ENCODE data around the gene HAPLN2. TPM values are rescaled to one million over a fixed set of nuclear protein-coding genes. Genes with fewer than 3 reads are reported as not detected.
"Not testable (repeated sequence)": the region's sequence is repeated elsewhere in the genome, so short reads cannot be mapped to it uniquely, and the experiment has no call there.

Gene HAPLN2
- total RNA-seq, 4 donors from 2014 or later = 0.18 TPM; not detected in 3

DNA sequence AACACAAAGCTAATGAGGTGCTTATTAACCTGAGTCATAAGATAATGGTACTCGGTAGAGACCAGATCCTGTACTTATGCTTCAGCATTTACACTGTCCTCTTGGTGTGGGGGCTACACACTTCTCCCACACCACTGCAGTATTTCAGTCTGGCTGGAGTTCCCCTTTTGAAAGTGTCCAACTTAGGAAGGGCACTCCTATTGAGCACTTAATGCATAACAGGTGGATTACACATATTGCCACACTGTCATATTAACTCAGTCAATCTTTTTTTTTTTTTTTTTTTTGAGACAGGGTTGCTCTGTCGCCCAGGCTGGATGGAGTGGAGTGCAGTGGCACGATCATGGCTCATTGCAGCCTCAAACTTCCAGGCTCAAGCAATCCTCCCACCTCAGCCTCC lies 19.4 kb upstream of the HAPLN2 start:
- no peak for DNase-seq
- peaks cover 7 to 49% (median 9%) of the 10 kb centered on the region in 3 donors for H3K36me3 ChIP-seq
- TF ChIP-seq POLR2A (IDR thresholded peaks at IDR 0.05) = no peak
- TF ChIP-seq CTCF (IDR thresholded peaks at IDR 0.05) = peak in 2 of 6 experiments; percentile 8 to 49
- H3K27me3 ChIP-seq = no peaks in the 10 kb centered on the region
- 43 to 52% methylated on average over 2 to 3 of the region's 3 CpGs for WGBS, 2 donors
- no peak overlapping the region for H3K27ac ChIP-seq
- H3K4me1 ChIP-seq = peaks cover 17 to 31% (median 25%) of the 10 kb centered on the region in 3 donors
- H3K9me3 ChIP-seq = no peaks in the 10 kb centered on the region
- H3K4me3 ChIP-seq = no peak overlapping the region
- intact Hi-C loops (cut with DNase I) = loop anchor here (5.0 kb wide), 1 partner anchor 143 kb away; no protein-coding TSS in a partner anchor

DNA sequence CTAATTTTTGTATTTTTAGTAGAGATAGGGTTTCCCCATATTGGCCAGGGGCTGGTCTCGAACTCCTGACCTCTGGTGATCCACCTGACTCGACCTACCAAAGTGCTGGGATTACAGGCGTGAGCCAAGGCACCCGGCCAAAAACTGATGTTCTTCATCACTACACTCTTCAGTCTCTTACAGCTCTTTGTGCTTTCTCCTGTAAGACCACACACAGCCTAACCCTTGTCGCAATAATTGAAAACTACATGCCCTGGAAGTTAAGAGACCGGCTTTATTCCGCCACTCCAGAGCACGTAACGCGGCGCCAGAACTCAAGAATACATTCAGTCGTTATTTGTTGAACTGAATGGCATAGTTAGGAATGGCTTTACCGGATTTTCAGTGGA lies 18.5 kb upstream of the HAPLN2 start:
- no peak for DNase-seq
- peaks cover 1 to 39% (median 7%) of the 10 kb centered on the region in 3 donors for H3K36me3 ChIP-seq
- peak overlapping the region; percentile 71 to 87 (median 84) for H3K27ac ChIP-seq
- intact Hi-C loops (cut with DNase I) = loop anchor here (5.0 kb wide), 1 partner anchor 143 kb away; no protein-coding TSS in a partner anchor
- no peaks in the 10 kb centered on the region for H3K27me3 ChIP-seq
- no peaks in the 10 kb centered on the region for H3K9me3 ChIP-seq
- no peak for TF ChIP-seq CTCF (IDR thresholded peaks at IDR 0.05)
- no peak for TF ChIP-seq POLR2A (IDR thresholded peaks at IDR 0.05)
- H3K4me3 ChIP-seq = peak overlapping the region; percentile 55 to 80 (median 68)
- peaks cover 17 to 31% (median 25%) of the 10 kb centered on the region in 3 donors for H3K4me1 ChIP-seq
- WGBS, 2 donors = 0 to 1% methylated on average over 12 to 13 of the region's 13 CpGs

DNA sequence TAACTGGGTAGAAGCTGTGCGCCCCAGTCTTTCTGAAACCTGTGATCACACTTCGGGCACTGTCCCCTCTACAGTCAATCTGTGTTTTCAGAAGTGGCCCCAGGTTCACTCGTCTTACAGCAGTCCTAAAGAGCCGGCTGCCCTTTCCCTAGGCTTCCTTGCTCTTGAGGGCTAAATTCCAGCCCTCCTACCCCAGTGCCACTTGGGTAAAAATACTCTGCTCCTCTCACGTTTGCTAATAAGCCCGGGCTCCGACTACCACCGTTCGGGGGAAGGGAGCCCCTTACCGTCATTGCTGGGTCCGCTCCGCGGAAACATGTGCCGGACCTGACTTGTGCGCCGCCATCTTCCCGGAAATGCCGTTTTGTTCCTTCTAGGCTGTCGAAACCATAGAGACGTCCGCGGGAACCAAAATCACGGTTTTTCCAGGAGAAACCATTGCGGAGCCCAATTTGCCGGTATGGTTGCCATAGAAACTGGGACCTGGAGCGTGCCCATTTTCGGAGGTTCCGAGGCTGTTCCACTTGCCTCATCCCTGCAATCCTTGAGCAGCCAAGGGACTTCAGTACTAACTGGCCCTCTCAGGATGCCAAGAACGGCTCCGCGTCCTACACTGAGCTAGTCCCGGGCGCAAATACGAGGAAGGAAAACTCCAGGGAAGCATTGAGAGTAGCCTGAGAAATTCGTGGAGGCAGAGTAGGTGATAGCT lies 17.9 kb upstream of the HAPLN2 start, which contains the start of gene GPATCH4:
GPATCH4 (minus strand) TSS at position 358 of the 709 bp plus-strand sequence.
- no peaks in the 10 kb centered on the region for H3K9me3 ChIP-seq
- intact Hi-C loops (cut with DNase I) = loop anchor here (5.0 kb wide), 1 partner anchor 144 kb away; no protein-coding TSS in a partner anchor
- peaks cover 17 to 31% (median 25%) of the 10 kb centered on the region in 3 donors for H3K4me1 ChIP-seq
- DNase-seq = no peak
- no peaks in the 10 kb centered on the region for H3K27me3 ChIP-seq
- H3K27ac ChIP-seq = peak within 1 kb of the TSS; percentile 71 to 87 (median 84)
- 0 to 1% methylated on average over 23 to 35 of the region's 35 CpGs for WGBS, 2 donors
- H3K4me3 ChIP-seq = peak within 1 kb of the TSS; percentile 55 to 80 (median 68)
- TF ChIP-seq POLR2A (IDR thresholded peaks at IDR 0.05) (no peak), CTCF (IDR thresholded peaks at IDR 0.05) (no peak)
- H3K36me3 ChIP-seq = peaks cover 0 to 34% (median 4%) of the 10 kb centered on the region in 3 donors

DNA sequence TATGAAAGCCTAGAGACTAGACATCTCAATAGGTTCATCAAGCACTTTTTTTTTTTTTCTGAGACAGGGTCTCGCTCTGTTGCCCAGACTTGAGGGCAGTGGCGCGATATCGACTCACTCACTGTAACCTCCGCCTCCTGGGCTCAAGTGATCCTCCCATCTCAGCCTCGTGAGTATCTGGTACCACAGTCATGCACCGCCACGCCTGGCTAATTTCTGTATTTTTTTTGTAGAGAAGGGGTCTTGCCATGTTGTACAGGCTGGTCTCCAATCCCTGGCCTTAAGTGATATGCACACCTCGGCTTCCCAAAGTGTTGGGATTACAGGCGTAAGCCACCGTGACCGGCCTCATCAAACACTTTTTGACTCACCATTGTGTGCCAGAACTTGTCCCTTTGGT lies 17.3 kb upstream of the HAPLN2 start:
- TF ChIP-seq CTCF (IDR thresholded peaks at IDR 0.05) (no peak), POLR2A (IDR thresholded peaks at IDR 0.05) (no peak)
- peaks cover 17 to 31% (median 25%) of the 10 kb centered on the region in 3 donors for H3K4me1 ChIP-seq
- peak overlapping the region; percentile 71 to 87 (median 84) for H3K27ac ChIP-seq
- peak overlapping the region; percentile 55 to 80 (median 68) for H3K4me3 ChIP-seq
- H3K27me3 ChIP-seq = no peaks in the 10 kb centered on the region
- intact Hi-C loops (cut with DNase I) = loop anchor here (5.0 kb wide), 1 partner anchor 145 kb away; no protein-coding TSS in a partner anchor
- no peak for DNase-seq
- H3K9me3 ChIP-seq = no peaks in the 10 kb centered on the region
- H3K36me3 ChIP-seq = peaks cover 0 to 28% (median 0%) of the 10 kb centered on the region in 3 donors
- 29 to 57% methylated on average over 10 to 12 of the region's 12 CpGs for WGBS, 2 donors

- Histone ChIP-seq H3K4me1 (peaks cover 17 to 31% (median 25%) of the 10 kb centered on the region in 3 donors), H3K9me3 (no peaks in the 10 kb centered on the region), H3K36me3 (peaks cover 0 to 21% (median 0%) of the 10 kb centered on the region in 3 donors), H3K27ac (no peak overlapping the region), H3K27me3 (no peaks in the 10 kb centered on the region), H3K4me3 (no peak overlapping the region)
- WGBS, 2 donors = 16 to 29% methylated on average over 9 to 10 of the region's 10 CpGs
- intact Hi-C loops (cut with DNase I) = loop anchor here (5.0 kb wide), 1 partner anchor 145 kb away; no protein-coding TSS in a partner anchor
- no peak for DNase-seq
- TF ChIP-seq CTCF (IDR thresholded peaks at IDR 0.05) = peak in 3 of 6 experiments; percentile 20 to 23 (median 21)
- no peak for TF ChIP-seq POLR2A (IDR thresholded peaks at IDR 0.05)
Measured at GRCh38 chr1:156602557-156602993, 16.6 kb upstream of the HAPLN2 start.

GRCh38 chr1:156607344-156607743 lies 11.9 kb upstream of the HAPLN2 start:
- intact Hi-C loops (cut with DNase I) = not testable (repeated sequence)

More at GRCh38 chr1:156607344-156607743, 11.9 kb upstream of the HAPLN2 start:
- not testable (repeated sequence) for H3K27ac ChIP-seq, H3K9me3 ChIP-seq, H3K4me3 ChIP-seq, DNase-seq, H3K36me3 ChIP-seq
- Histone ChIP-seq H3K4me1 (peaks cover 0 to 12% (median 4%) of the 10 kb centered on the region in 3 donors), H3K27me3 (peaks cover 0 to 23% (median 0%) of the 10 kb centered on the region in 4 donors)
- 66 to 77% methylated on average over 4 of the region's 4 CpGs for WGBS, 2 donors

Data from esophagus squamous epithelium (tissue), 5 donors.